Breast epithelium (tissue), 3 donors: Measurements from ENCODE around the gene ADH1C.

Source experiments
- CTCF ChIP-seq, 3 donors: fragments of 450-650 bp; IDR thresholded peaks; one replicate each; pipeline ENCODE4 v1.5.1; 2016 to 2017; ENCODE audit warnings: antibody characterized with exemption in 3 of 3, mild to moderate bottlenecking in 3 of 3, moderate library complexity in 3 of 3
- POLR2A ChIP-seq: fragments of 450-650 bp; IDR thresholded peaks from one replicate; pipeline ENCODE4 v1.6.1; 2016; ENCODE audit warnings: antibody characterized with exemption, mild to moderate bottlenecking, moderate library complexity
- POLR2AphosphoS5 ChIP-seq, 3 donors: sonication (generic); formaldehyde crosslinking; IDR thresholded peaks; one replicate each; pipeline ENCODE4 v1.6.1; 2017; ENCODE audit warnings: antibody characterized with exemption in 3 of 3

- no peak for TF ChIP-seq CTCF (IDR thresholded peaks at IDR 0.05)
- no peak for TF ChIP-seq POLR2A
- TF ChIP-seq POLR2AphosphoS5 (IDR thresholded peaks at IDR 0.05) = no peak
Observed at GRCh38 chr4:99378876-99379275, 26.3 kb upstream of the ADH1C start.
